ENCODE results near the gene KAT8.

Gene KAT8

DNA sequence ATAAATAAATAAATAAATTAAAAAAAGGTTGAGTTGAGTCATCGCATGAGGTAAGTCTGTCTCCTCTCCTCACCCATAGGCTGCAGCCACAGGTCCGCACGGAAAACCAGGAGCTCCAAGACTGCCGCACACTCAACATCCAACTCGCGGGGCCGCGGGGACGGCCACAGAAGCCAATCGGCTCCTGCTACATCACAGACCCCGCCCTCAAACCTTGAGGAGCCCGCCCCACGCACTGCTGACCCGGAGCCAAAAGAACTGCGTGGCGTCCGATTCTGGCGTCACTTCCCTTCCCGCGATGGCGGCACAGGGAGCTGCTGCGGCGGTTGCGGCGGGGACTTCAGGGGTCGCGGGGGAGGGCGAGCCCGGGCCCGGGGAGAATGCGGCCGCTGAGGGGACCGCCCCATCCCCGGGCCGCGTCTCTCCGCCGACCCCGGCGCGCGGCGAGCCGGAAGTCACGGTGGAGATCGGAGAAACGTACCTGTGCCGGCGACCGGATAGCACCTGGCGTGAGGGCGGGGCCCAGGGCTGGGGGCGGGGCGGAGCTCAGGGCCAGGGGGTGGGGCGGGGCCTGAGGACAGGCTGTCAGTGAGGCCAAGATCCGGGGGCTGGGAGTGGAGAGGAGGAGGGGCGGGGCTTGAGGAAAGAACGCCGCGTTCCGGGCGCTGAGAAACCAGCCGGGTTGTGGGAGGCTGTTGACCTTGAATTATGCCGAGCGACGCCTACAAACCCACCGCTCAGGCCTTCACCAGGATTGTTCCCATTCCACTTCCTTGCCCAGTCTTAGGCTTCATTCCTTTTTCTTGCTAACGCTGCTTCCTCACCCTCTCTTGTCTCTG is at the start of gene KAT8:
KAT8 (plus strand) TSS at position 281 of the 839 bp plus-strand sequence; CDS start at position 299, 18 bp downstream.
- peak; percentile 97 for DNase-seq

DNA sequence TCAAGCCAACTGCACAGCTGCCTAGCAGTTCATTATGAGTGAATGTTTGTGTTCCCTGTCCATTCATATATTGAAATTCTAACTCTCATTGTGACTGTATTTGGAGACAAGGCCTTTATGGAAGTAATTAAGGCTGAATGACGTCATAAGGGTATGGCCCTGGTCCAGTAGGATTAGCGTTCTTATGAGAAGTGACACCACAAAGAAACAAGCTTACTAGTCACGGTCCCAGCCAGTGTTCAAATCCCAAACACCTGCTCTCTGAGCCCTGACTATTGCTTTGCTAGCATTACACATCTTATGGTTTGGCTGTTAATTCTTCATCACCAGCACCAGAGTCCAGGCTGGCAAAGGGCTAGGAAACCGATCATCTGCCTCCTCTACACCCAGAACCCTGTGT is 45.6 kb upstream of the KAT8 start:
- no peak for DNase-seq

DNA sequence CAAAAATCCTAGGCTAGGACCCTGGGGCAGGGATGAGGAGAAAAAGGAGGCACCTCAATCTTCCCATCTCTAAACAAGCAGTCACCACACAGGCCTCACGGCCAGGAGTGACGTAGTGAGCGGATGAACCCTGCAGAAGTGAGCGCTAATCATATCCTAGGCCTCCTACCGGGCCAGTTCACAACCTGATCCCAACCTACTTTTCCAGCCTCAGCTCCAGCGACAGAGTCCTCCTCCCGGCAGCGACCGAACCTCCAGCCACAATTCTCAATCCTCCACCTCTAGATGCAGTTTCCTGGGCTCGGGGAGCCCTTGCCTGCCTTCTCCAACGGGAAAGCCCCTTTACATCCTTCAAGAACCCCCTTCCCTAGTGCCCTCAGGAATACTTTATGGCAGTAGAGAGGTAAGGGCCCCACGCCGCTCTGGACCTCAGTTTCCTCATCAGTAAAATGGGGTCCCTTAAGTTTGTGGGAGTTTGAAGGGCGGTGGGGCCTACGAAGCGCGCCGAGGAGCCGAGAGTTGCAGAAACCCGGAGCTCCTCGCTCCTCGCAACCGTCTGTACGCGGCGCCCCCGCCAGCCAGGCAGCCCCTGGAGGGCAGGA is 44.8 kb upstream of the KAT8 start:
- no peak for DNase-seq

DNA sequence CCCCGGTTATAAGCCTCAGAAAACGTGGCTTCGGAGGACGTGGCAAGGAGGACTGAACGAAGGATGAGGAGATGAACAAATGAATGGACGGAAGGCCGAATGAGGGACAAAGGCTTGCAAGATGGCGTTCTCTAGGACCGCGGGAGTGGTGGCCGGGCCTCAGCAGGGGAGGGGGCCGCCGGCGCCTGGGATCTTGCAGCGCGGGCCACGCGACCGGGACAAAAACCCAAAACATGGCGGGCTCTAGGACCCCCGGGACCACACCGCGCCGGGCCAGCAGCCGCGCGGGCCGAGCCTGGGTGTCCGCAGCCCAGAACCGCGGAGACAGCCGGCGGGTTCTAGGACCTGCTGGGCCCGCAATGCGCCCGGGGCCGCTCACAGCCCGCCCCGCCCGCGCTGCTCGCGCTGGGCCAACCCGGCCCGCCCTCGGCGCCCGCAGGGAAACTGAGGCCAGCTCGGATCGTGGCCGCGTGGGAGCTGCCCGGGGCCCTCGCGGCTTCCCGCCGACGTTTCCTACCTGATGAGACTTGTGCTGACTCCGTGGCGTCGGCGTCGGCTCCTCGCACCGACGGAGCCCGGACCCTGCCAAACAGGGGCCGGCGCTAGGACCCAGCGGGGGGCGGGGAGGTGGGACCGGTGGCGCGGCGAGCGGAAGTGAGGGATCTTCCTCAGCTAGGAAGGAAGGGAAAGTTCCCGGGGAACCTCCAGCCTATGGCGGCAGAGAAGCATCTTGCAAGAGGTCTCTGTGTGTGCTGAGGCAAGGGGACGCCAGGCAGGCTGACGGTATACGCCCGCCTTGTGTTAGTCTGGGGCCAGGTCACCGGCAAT is 44.1 kb upstream of the KAT8 start:
- DNase-seq, result peak; percentile 94

DNA sequence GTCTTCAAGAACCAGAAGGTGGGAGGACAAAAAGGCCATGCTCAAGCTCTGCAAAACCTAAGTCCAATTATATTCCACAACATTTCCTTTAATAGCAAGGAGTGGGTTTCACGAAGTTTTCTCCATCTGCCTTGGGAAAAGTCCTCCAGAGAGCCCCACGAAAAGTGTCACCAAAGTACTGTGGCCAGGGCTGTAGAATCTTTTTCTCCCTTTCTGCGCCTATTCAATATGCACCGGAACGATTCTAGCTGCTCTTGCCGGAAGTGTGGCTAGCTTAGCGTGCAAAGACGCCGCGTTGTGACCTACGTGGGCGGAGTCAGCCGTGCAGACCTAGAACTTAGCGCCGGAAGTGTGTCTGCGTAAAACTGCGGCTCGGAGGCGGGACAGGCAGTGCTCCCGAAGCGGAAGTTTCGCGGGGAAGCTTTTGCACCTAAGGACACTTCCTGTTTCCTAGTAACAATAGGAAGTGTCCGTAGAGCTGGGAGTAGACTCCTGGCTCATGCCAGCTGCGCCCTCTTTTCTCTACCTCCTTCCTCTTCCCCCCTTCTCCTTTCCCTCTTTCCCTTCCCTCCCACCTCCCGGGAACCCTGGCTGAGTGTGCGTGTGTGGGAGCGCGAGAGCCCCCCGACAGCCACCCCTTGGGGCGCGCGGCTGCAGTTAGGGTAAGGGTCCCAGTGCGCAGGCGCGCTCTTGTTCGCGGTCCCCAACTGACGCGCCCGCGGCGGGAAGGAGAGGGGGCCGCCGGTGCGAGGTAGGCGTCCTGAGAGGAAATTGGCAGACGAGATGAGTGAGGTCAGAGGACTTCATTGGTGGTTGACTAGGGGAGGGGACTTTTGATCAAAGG is 43.3 kb upstream of the KAT8 start, which contains the start of the genes ZNF646 and ZNF668:
ZNF646 (plus strand) TSS at position 453 of the 844 bp plus-strand sequence. CDS start 1,903 bp downstream, outside the sequence.
ZNF668 (minus strand) TSS at position 271 of the 844 bp plus-strand sequence. CDS start 9,781 bp downstream, outside the sequence.
- DNase-seq, result peak; percentile 97

DNA sequence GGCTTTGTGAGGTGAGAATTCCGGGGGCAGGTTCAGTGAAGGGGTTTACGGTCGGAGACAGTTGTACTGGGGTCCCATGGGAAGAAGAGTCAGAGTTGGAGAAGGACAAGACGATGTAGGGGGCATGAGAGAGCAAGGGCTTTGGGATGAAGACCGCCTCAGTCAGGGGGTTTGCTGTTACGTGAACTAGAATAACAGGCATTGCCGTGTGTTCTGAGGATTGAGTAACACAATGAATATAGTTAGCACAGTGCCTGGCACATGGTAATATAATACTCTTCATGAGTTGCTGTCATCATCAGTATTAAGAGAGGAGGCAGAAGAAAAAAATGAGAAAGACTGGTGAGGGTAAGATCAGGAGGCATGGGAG is 42.7 kb upstream of the KAT8 start:
- no peak for DNase-seq

DNA sequence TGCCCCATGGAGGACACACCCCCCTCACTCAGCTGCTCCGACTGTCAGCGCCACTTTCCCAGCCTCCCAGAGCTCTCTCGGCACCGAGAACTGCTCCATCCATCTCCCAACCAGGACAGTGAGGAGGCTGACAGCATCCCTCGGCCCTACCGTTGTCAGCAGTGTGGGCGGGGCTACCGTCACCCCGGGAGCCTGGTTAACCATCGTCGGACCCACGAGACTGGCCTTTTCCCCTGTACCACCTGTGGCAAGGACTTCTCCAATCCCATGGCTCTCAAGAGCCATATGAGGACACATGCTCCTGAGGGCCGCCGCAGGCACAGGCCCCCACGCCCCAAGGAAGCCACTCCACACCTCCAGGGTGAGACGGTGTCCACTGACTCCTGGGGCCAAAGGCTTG is 41.1 kb upstream of the KAT8 start:
- no peak for DNase-seq

DNA sequence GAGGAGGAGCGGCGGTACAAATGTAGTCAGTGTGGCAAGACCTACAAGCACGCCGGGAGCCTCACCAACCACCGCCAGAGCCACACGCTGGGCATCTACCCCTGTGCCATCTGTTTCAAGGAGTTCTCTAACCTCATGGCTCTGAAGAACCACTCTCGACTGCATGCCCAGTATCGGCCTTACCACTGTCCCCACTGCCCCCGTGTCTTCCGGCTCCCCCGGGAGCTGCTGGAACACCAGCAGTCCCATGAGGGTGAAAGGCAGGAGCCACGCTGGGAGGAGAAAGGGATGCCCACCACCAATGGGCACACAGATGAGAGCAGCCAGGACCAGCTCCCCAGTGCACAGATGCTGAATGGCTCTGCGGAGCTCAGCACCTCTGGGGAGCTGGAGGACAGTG is 40.4 kb upstream of the KAT8 start:
- no peak for DNase-seq

DNA sequence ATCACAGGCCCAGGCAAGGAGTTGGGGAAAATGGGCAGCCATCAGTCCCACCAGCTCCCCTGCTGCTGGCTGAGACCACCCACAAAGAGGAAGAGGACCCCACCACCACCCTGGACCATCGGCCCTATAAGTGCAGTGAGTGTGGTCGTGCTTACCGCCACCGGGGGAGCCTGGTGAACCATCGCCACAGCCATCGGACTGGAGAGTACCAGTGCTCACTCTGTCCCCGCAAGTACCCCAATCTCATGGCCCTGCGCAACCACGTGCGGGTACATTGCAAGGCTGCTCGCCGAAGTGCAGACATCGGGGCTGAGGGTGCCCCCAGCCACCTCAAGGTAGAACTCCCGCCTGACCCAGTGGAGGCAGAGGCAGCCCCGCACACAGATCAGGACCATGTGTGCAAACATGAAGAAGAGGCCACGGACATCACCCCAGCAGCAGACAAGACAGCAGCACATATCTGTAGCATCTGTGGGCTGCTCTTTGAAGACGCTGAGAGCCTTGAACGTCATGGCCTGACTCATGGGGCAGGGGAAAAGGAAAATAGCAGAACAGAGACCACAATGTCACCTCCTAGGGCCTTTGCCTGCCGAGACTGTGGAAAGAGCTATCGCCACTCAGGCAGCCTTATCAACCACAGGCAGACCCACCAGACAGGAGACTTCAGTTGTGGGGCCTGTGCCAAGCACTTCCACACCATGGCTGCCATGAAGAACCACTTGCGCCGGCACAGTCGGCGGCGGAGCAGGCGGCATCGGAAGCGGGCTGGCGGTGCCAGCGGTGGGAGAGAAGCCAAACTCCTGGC is 39.7 kb upstream of the KAT8 start:
- DNase-seq, result no peak

DNA sequence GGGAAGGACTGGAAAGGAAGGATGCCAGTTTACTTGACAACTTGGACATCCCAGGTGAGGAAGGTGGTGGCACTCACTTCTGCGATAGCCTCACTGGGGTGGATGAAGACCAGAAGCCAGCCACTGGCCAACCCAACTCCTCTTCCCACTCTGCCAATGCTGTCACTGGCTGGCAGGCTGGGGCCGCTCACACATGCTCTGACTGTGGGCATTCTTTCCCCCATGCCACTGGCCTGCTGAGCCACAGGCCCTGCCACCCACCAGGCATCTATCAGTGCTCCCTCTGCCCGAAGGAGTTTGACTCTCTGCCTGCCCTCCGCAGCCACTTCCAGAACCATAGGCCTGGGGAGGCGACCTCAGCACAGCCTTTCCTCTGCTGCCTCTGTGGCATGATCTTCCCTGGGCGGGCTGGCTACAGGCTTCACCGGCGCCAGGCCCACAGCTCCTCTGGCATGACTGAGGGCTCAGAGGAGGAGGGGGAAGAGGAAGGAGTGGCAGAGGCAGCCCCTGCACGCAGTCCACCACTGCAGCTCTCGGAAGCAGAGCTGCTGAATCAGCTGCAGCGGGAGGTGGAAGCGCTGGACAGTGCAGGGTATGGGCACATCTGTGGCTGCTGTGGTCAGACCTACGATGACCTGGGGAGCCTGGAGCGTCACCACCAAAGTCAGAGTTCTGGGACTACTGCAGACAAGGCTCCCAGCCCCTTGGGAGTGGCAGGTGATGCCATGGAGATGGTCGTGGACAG is 38.7 kb upstream of the KAT8 start:
- no peak for DNase-seq

DNA sequence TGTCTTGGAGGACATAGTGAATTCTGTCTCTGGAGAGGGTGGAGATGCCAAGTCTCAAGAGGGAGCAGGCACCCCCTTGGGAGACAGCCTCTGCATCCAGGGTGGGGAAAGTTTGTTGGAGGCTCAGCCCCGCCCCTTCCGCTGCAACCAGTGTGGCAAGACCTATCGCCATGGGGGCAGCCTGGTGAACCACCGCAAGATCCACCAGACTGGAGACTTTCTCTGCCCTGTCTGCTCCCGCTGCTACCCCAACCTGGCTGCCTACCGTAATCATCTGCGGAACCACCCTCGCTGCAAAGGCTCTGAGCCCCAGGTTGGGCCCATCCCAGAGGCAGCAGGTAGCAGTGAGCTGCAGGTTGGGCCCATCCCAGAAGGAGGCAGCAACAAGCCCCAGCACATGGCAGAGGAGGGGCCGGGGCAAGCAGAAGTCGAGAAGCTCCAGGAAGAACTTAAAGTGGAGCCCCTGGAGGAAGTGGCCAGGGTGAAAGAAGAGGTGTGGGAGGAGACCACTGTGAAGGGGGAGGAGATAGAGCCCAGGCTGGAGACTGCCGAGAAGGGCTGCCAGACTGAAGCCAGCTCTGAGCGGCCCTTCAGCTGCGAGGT is 38.0 kb upstream of the KAT8 start:
- DNase-seq, result no peak

DNA sequence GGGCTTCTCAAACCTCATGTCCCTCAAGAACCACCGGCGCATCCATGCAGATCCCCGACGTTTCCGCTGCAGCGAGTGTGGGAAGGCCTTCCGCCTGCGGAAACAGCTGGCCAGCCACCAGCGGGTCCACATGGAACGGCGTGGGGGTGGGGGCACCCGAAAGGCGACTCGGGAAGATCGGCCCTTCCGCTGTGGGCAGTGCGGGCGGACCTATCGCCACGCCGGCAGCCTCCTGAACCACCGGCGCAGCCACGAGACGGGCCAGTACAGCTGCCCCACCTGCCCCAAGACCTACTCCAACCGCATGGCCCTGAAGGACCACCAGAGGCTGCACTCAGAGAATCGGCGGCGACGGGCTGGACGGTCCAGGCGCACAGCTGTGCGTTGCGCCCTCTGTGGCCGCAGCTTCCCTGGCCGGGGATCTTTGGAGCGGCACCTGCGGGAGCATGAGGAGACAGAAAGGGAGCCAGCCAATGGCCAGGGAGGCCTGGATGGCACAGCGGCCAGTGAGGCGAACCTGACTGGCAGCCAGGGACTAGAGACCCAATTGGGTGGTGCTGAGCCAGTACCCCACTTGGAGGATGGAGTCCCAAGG is 37.3 kb upstream of the KAT8 start:
- DNase-seq, result no peak

DNA sequence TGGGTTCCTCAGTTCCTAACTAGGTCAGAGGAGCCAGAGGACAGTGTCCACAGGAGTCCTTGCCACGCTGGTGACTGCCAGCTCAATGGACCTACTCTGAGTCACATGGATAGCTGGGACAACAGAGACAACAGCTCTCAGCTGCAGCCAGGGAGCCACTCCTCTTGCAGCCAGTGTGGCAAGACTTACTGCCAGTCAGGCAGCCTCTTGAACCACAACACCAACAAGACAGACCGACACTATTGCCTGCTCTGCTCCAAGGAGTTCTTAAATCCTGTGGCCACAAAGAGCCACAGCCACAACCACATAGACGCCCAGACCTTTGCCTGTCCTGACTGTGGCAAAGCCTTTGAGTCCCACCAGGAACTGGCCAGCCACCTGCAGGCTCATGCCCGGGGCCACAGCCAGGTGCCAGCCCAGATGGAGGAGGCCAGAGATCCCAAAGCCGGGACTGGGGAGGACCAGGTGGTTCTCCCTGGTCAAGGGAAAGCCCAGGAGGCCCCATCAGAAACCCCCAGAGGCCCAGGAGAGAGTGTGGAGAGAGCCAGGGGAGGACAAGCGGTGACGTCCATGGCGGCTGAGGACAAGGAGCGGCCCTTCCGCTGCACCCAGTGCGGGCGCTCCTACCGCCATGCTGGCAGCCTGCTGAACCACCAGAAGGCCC is 36.6 kb upstream of the KAT8 start:
- no peak for DNase-seq

DNA sequence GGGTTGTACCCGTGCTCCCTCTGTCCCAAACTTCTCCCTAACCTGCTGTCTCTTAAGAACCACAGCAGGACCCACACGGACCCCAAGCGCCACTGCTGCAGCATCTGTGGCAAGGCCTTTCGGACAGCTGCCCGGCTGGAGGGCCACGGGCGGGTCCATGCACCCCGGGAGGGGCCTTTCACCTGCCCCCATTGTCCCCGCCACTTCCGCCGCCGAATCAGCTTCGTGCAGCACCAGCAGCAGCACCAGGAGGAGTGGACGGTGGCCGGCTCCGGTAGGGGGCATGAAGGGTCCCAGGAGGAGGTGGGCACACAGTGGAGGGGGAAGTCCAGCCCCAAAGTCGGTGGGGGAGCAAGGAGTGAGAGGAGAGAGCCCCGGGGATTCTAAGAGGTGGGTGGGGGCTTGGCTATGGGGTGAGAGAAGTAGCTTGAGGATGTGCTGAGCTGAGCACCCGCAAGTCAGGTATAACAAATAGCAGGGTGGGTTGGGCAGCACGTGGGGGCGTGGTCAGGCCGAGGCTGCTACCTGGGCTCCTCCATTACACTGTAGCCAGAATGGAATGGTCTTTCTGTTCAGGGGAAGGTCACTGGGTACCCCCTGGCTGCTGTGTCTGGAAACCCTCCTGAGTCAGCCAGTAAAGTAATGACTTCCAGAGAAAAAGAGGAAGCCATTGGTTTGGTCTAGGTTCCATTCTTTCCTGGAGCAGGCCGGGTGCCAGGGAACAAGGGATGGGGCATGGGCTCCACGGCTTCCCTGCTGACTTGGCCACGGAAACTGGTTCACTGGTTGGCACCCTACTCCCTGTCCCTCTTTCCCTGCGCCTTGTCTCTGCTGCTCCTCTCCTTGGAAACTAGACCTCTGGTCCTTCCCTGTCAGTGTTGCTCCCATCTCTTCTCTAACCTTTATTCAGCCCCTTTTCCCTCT is 35.8 kb upstream of the KAT8 start:
- no peak for DNase-seq

DNA sequence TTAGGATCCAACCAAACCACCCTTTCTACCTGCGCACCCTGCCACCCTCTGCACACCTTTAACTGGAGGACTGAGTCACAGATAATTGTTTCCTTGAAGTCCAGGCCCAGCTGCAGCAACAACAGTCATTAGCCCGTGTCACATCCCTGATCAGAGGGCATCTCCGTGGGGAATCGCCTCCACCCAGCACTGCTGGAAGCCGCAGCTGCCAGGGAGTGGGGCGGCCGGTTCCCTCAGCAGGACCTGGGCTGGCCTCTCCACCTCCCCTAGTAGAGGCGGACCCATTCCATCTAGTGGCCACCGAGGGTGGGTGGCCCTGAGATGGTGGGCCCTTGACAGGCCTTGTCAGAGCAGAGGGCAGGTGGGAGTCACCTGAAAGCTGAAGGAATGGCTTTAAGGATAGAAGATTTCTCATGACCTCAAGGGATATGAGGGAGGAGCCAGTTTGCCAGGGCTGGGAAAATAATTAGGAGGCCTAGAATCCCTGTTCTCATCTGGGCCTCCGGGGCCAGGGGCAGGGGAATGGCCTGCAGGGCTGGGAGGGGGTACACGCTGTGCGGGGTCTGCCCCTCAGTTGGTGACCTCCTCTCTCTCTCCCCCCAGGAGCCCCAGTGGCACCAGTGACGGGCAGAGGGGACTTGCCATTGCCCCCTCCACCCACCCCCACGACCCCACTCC is 35.0 kb upstream of the KAT8 start:
- DNase-seq, result no peak

DNA sequence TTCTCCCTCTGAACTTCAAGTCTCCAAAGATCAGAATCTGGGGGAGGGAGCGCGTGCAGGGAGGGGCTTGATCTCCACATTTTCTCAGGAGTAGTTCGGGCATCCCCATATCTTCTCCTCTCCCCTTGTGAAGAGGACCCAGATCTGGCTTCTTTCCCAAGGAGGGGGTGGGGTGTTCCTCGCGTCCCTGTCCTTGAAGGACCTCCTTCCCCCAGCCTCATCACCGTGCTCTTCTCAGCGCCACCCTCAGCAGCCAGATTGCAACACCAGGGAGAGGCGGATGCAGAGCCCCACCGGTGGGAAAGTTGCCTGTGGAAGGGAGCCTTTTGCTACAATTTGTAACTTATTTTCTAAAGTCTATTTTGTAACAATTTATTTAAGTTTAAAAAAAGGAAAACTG is 34.4 kb upstream of the KAT8 start:
- DNase-seq, result no peak

DNA sequence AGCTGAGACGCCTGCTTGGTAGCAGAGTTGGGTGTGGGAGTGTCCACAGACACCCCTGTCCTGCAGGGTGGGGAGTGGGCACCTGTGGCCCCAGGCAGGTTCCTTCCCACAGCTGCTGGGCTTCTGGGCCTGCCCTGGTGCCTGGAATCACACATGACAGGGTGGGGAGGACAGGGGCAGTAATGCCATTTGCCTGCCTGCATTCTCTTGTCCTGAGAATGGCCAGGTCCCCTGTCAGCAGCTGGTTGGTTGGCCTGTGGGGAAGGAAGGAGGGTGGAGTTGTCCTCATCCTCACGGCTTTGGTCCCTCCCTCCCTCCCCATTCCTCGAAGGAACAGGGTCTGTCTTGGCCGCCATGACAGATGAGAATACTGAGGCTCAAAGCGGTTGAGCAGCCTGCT is 33.9 kb upstream of the KAT8 start:
- no peak for DNase-seq

DNA sequence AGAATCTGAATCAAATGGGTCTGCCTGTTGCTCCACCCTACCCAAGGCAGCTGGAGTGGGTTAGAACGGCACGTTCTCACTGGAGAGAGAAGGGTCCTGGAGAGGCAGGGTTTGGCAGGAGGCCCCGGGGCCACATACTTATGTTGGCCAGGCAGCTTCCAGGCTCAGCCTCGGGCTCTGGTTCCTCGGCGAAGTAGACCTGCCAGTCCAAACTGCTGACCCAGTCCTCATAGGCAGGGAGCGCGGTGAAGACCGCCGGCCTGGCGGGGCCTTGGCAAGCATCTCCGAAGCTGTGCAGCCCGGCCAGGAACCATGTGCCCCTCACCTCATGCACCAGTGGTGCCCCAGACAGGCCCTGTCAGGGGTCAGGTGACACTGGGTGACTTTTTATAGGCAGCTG is 33.5 kb upstream of the KAT8 start:
- DNase-seq, result no peak
